Measurements from ENCODE around the gene GPX4. TPM values are rescaled to one million over a fixed set of nuclear protein-coding genes. Genes with fewer than 3 reads are reported as not detected.

Gene GPX4
- total and polyA plus RNA-seq, 9 of the 15 experiments (the other 6 are each of a cell fraction or from before 2014, with no cell fraction given) = 61.4 to 661 (median 349) TPM

- no peak for DNase-seq (ENCODE audit: extremely low read depth in 1 of 4, low spot score in 3 of 4)
- ChIA-PET POLR2A (interaction anchor here (0.6 kb wide), 1 partner anchor 343 kb away, joined by 3 read pairs; no protein-coding TSS in a partner anchor), CTCF (ENCODE audit: low intra/inter-chr PET ratio) (interaction anchor here (0.6 kb wide), 1 partner anchor 15 kb away, joined by 3 read pairs; no protein-coding TSS in a partner anchor)
- Histone ChIP-seq H2AFZ (ENCODE audit: low read depth, low read length) (no peak overlapping the region), H3K27ac (ENCODE audit: extremely low read depth, low read depth, low read length) (no peak overlapping the region), H3K4me1 (replicated peaks in 1 of 2; ENCODE audit: control insufficient read depth in 2 of 2, insufficient read depth in 2 of 2, low read length in 2 of 2) (peaks cover 0 to 42% of the 10 kb centered on the region in 2 experiments; a peak in 2 of 5 replicates), H4K20me1 (replicated peaks; ENCODE audit: control insufficient read depth, insufficient read depth, low read length) (no peaks in the 10 kb centered on the region), H3K36me3 (ENCODE audit: control insufficient read depth, insufficient read depth, low read length) (peaks cover 23% of the 10 kb centered on the region; the same call in 2 of the 3 replicates), H3K27me3 (ENCODE audit: control insufficient read depth in 2 of 2, insufficient read depth in 2 of 2, low read length in 2 of 2) (no peaks in the 10 kb centered on the region), H3K9me1 (ENCODE audit: control insufficient read depth, insufficient read depth, low read length) (no peaks in the 10 kb centered on the region), H3K9me3 (replicated peaks; ENCODE audit: control insufficient read depth, insufficient read depth, low read depth, low read length) (no peaks in the 10 kb centered on the region), H3K4me3 (no peak overlapping the region), H3K79me2 (ENCODE audit: control insufficient read depth, insufficient read depth, low read length) (no peaks in the 10 kb centered on the region; the same call in 2 of the 3 replicates), H3K4me2 (ENCODE audit: insufficient read depth, low read length) (no peak overlapping the region), H3K9ac (ENCODE audit: insufficient read depth in 1 of 2, low read depth in 2 of 2, low read length in 2 of 2) (no peak overlapping the region)
- TF ChIP-seq RBBP5 (IDR thresholded peaks at IDR 0.05; ENCODE audit: borderline replicate concordance, insufficient read depth, low read length, poor library complexity, severe bottlenecking) (no peak), SMC3 (conservative IDR thresholded peaks at IDR 0.05; ENCODE audit: insufficient read depth, low read depth, low read length) (no peak), SMARCB1 (IDR thresholded peaks at IDR 0.05; ENCODE audit: insufficient read length, low read depth) (no peak), POLR2G (IDR thresholded peaks at IDR 0.05; ENCODE audit: low read depth, low read length) (no peak)
- no TSS peak for BruUV-seq (replicated peaks)
- intact Hi-C loops (cut with micrococcal nuclease) (no loop called here), in situ Hi-C loops (cut with MboI) (no loop called here)
- peak; percentile 89 for FAIRE-seq
- ATAC-seq = no peak
- WGBS (ENCODE audit: insufficient coverage, low coverage, missing lambda C conversion rate) = 83% methylated on average over 5 of the region's 5 CpGs
These were observed 38.1 kb downstream of the GPX4 start for GRCh38 chr19:1141944-1142343.

- Histone ChIP-seq H3K36me3 (ENCODE audit: control insufficient read depth, insufficient read depth, low read length) (peaks cover 25% of the 10 kb centered on the region; the same call in 2 of the 3 replicates), H3K79me2 (ENCODE audit: control insufficient read depth, insufficient read depth, low read length) (no peaks in the 10 kb centered on the region; the same call in 2 of the 3 replicates), H3K9me3 (replicated peaks; ENCODE audit: control insufficient read depth, insufficient read depth, low read depth, low read length) (no peaks in the 10 kb centered on the region), H3K4me3 (no peak overlapping the region), H3K4me2 (ENCODE audit: insufficient read depth, low read length) (no peak overlapping the region), H3K4me1 (replicated peaks in 1 of 2; ENCODE audit: control insufficient read depth in 2 of 2, insufficient read depth in 2 of 2, low read length in 2 of 2) (peaks cover 0 to 48% of the 10 kb centered on the region in 2 experiments; a peak in 2 of 5 replicates), H2AFZ (ENCODE audit: low read depth, low read length) (no peak overlapping the region), H3K9me1 (ENCODE audit: control insufficient read depth, insufficient read depth, low read length) (no peaks in the 10 kb centered on the region), H3K27ac (ENCODE audit: extremely low read depth, low read depth, low read length) (no peak overlapping the region), H3K9ac (ENCODE audit: insufficient read depth in 1 of 2, low read depth in 2 of 2, low read length in 2 of 2) (no peak overlapping the region), H3K27me3 (ENCODE audit: control insufficient read depth in 2 of 2, insufficient read depth in 2 of 2, low read length in 2 of 2) (no peaks in the 10 kb centered on the region), H4K20me1 (replicated peaks; ENCODE audit: control insufficient read depth, insufficient read depth, low read length) (no peaks in the 10 kb centered on the region)
- ATAC-seq (no peak), DNase-seq (ENCODE audit: extremely low read depth in 1 of 4, low spot score in 3 of 4) (no peak), FAIRE-seq (no peak)
- intact Hi-C loops (cut with micrococcal nuclease) = no loop called here
- no peak for TF ChIP-seq CXXC5 (CRISPR knock-in tag; IDR thresholded peaks at IDR 0.05)
- TF ChIP-seq, protein P1, sequence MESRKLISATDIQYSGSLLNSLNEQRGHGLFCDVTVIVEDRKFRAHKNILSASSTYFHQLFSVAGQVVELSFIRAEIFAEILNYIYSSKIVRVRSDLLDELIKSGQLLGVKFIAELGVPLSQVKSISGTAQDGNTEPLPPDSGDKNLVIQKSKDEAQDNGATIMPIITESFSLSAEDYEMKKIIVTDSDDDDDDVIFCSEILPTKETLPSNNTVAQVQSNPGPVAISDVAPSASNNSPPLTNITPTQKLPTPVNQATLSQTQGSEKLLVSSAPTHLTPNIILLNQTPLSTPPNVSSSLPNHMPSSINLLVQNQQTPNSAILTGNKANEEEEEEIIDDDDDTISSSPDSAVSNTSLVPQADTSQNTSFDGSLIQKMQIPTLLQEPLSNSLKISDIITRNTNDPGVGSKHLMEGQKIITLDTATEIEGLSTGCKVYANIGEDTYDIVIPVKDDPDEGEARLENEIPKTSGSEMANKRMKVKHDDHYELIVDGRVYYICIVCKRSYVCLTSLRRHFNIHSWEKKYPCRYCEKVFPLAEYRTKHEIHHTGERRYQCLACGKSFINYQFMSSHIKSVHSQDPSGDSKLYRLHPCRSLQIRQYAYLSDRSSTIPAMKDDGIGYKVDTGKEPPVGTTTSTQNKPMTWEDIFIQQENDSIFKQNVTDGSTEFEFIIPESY (CRISPR knock-in tag; IDR thresholded peaks at IDR 0.05) = peak; percentile 63
- in situ Hi-C loops (cut with MboI) = no loop called here
- 95% methylated on average over 24 of the region's 33 CpGs for WGBS (ENCODE audit: insufficient coverage, low coverage, missing lambda C conversion rate)
- BruUV-seq (replicated peaks) = no TSS peak
- ChIA-PET POLR2A (no interaction called here), CTCF (ENCODE audit: low intra/inter-chr PET ratio) (no interaction called here)
These were observed 40.1 kb downstream of the GPX4 start for GRCh38 chr19:1143828-1144399.
